IMR-90 (cell line): ENCODE results near the gene TREH. TPM values are rescaled to one million over a fixed set of nuclear protein-coding genes. Genes with fewer than 3 reads are reported as not detected.

Source experiments
- ATAC-seq: fragments of 200-7000 bp; cut with Tn5 transposase; 2 replicates; pipeline ENCODE4 v1.9.1; 2020; ENCODE audit warnings: low read depth, mild to moderate bottlenecking, moderate library complexity
- BruUV-seq: library from RNA; stranded (reverse); fragments of 400-500 nt; replicated peaks from 2 replicates; lab custom pipeline; 2021; lab: Mats Ljungman, UMichigan
- CTCF ChIA-PET: fragments of 300-600 bp; formaldehyde crosslinking; extraction: SDS; loops from one replicate; lab custom pipeline; 2021; ENCODE audit warnings: antibody characterized with exemption; lab: Yijun Ruan, JAX
- POLR2A ChIA-PET: fragments of 300-600 bp; sonication (Branson Sonifier 250); formaldehyde crosslinking; loops from one replicate; lab custom pipeline; 2022; ENCODE audit warnings: antibody characterized with exemption; ENCODE audit not compliant: unreplicated experiment; lab: Charles Lee
- DNase-seq: peaks from one replicate; pipeline ENCODE4 v3.0.0; 2013
- H2AFZ ChIP-seq: replicated peaks from 2 replicates; pipeline ENCODE3; 2013; ENCODE audit warnings: low read length, mild to moderate bottlenecking; ENCODE audit not compliant: poor library complexity
- H2AK5ac ChIP-seq: 2 replicates; pipeline ENCODE4 v1.6.1; 2013; ENCODE audit warnings: low read depth, low read length, inconsistent platforms
- H2AK9ac ChIP-seq: replicated peaks from 2 replicates; pipeline ENCODE3; 2013; ENCODE audit warnings: mild to moderate bottlenecking, low read depth, low read length, moderate library complexity; ENCODE audit not compliant: poor library complexity
- H2BK120ac ChIP-seq: 2 replicates; pipeline ENCODE4 v1.6.1; 2013; ENCODE audit warnings: low read depth, low read length, inconsistent platforms
- H2BK15ac ChIP-seq: 3 replicates; pipeline ENCODE4 v1.6.1; 2013; ENCODE audit warnings: low read depth, low read length, inconsistent platforms
- H2BK20ac ChIP-seq: 2 replicates; pipeline ENCODE4 v1.6.1; 2013; ENCODE audit warnings: low read depth, mild to moderate bottlenecking, inconsistent platforms, low read length, moderate library complexity
- H2BK5ac ChIP-seq: 2 replicates; pipeline ENCODE4 v1.6.1; 2013; ENCODE audit warnings: mild to moderate bottlenecking, low read depth, low read length, inconsistent platforms; ENCODE audit not compliant: poor library complexity, severe bottlenecking
- H3K14ac ChIP-seq: replicated peaks from 2 replicates; pipeline ENCODE4 v1.6.1; 2013; ENCODE audit warnings: low read depth, low read length, inconsistent platforms
- H3K18ac ChIP-seq: 2 replicates; pipeline ENCODE4 v1.6.1; 2013; ENCODE audit warnings: low read depth, low read length, control low read depth
- H3K23ac ChIP-seq: 2 replicates; pipeline ENCODE4 v1.6.1; 2013; ENCODE audit warnings: low read depth, low read length, inconsistent platforms
- H3K27ac ChIP-seq: 2 replicates; pipeline ENCODE4 v1.5.1; 2013; ENCODE audit warnings: mild to moderate bottlenecking, control low read depth, low read length; ENCODE audit not compliant: insufficient read depth
- H3K27me3 ChIP-seq: 2 replicates; pipeline ENCODE4 v1.6.1; 2013; ENCODE audit warnings: low read length; ENCODE audit not compliant: control insufficient read depth, insufficient read depth
- H3K36me3 ChIP-seq: 2 replicates; pipeline ENCODE4 v1.6.1; 2013; ENCODE audit warnings: low read length, mixed read lengths; ENCODE audit not compliant: control insufficient read depth, insufficient read depth
- H3K4ac ChIP-seq: 2 replicates; pipeline ENCODE4 v1.6.1; 2013; ENCODE audit warnings: low read depth, low read length, inconsistent platforms
- H3K4me1 ChIP-seq: 2 replicates; pipeline ENCODE4 v1.6.1; 2013; ENCODE audit warnings: low read length, mixed read lengths; ENCODE audit not compliant: control insufficient read depth, insufficient read depth
- H3K4me2 ChIP-seq: 2 replicates; pipeline ENCODE4 v1.6.1; 2013; ENCODE audit warnings: low read depth, mild to moderate bottlenecking, control low read depth, low read length, moderate library complexity
- H3K4me3 ChIP-seq: 2 replicates; pipeline ENCODE4 v1.5.1; 2013; ENCODE audit warnings: low read depth, mild to moderate bottlenecking, control low read depth, low read length, moderate library complexity; ENCODE audit not compliant: insufficient read depth
- H3K56ac ChIP-seq: 2 replicates; pipeline ENCODE4 v1.6.1; 2013; ENCODE audit warnings: low read length, inconsistent platforms; ENCODE audit not compliant: insufficient read depth; ENCODE audit errors: extremely low read depth
- H3K79me1 ChIP-seq, 2 experiments: 2 replicates each; pipeline ENCODE4 v1.6.1; 2013; ENCODE audit warnings: low read length in 2 of 2, inconsistent platforms in 1 of 2, low read depth in 1 of 2
- H3K9ac ChIP-seq: 2 replicates; pipeline ENCODE4 v1.6.1; 2013; ENCODE audit warnings: low read depth, low read length, control low read depth
- H3K9me1 ChIP-seq: 2 replicates; pipeline ENCODE4 v1.6.1; 2013; ENCODE audit warnings: low read length, inconsistent platforms; ENCODE audit not compliant: insufficient read depth
- H3K9me3 ChIP-seq: 2 replicates; pipeline ENCODE4 v1.6.1; 2013; ENCODE audit warnings: low read length; ENCODE audit not compliant: control insufficient read depth, insufficient read depth
- H4K20me1 ChIP-seq: 2 replicates; pipeline ENCODE4 v1.6.1; 2013; ENCODE audit warnings: low read length, inconsistent platforms; ENCODE audit not compliant: insufficient read depth
- H4K5ac ChIP-seq: 2 replicates; pipeline ENCODE4 v1.6.1; 2013; ENCODE audit warnings: mild to moderate bottlenecking, low read depth, low read length, control low read depth
- H4K8ac ChIP-seq, 2 experiments: 2 replicates each; pipeline ENCODE4 v1.6.1; 2013; ENCODE audit warnings: low read depth in 2 of 2, low read length in 2 of 2, control low read depth in 1 of 2, inconsistent platforms in 1 of 2
- H4K91ac ChIP-seq: 2 replicates; pipeline ENCODE4 v1.6.1; 2013; ENCODE audit warnings: low read depth, low read length, inconsistent platforms; ENCODE audit not compliant: insufficient read depth
- CHD1 ChIP-seq: IDR thresholded peaks from 2 replicates; pipeline ENCODE4 v1.6.1; 2012; ENCODE audit warnings: low read depth, low read length, improper control_type of control experiment
- CTCF ChIP-seq: conservative IDR thresholded peaks from 2 replicates; pipeline ENCODE4 v1.5.1; 2012; ENCODE audit warnings: mild to moderate bottlenecking, low read depth, low read length, improper control_type of control experiment
- MAFK ChIP-seq: IDR thresholded peaks from 2 replicates; pipeline ENCODE4 v1.6.1; 2012; ENCODE audit warnings: low read depth, low read length, improper control_type of control experiment
- POLR2A ChIP-seq: IDR thresholded peaks from 2 replicates; pipeline ENCODE4 v1.6.1; 2012; ENCODE audit warnings: mild to moderate bottlenecking, low read depth, low read length
- RAD21 ChIP-seq: IDR thresholded peaks from 2 replicates; pipeline ENCODE4 v1.6.1; 2012; ENCODE audit warnings: low read length, improper control_type of control experiment
- RCOR1 ChIP-seq: IDR thresholded peaks from 2 replicates; pipeline ENCODE4 v1.6.1; 2012; ENCODE audit warnings: mild to moderate bottlenecking, low read length, improper control_type of control experiment; ENCODE audit not compliant: insufficient replicate concordance
- WGBS, 2 experiments: methylation state at CpG; one replicate each; pipeline versions ENCODE4 v1.1.5 to v1.1.7; 2013; ENCODE audit warnings: missing lambda C conversion rate in 2 of 2; ENCODE audit not compliant: insufficient read length in 1 of 2; ENCODE audit errors: extremely low coverage in 2 of 2; 5-methylcytosine and 5-hydroxymethylcytosine counted together
- dilution Hi-C: fragments of 300-500 bp; cut with HindIII; formaldehyde crosslinking; loops from one replicate; pipeline ENCODE4 v1.14.3; 2018; ENCODE audit warnings: low sequenced_read_pairs; ENCODE audit not compliant: unreplicated experiment
- in situ Hi-C: fragments of 300-500 bp; cut with MboI; formaldehyde crosslinking; loops from 3 replicates; pipeline ENCODE4 v1.14.3; 2019; ENCODE audit warnings: low sequenced_read_pairs, inconsistent platforms, mixed read lengths
- intact Hi-C: fragments of 100-400 bp; cut with micrococcal nuclease; formaldehyde crosslinking; loops from 2 replicates; pipeline ENCODE4 v1.10.0; 2022
- polyA plus RNA-seq, 3 experiments: library from polyadenylated mRNA; depleted of rRNA; stranded (reverse); fragments of >200 nt; gene quantifications; 2 replicates each; pipeline ENCODE4 v1.2.3, GENCODE V29; 2012; ENCODE audit warnings: low replicate concordance in 1 of 3
- total RNA-seq: library from RNA; depleted of rRNA; stranded (reverse); fragments of >200 nt; gene quantifications from 2 replicates; pipeline ENCODE4 v1.2.3, GENCODE V29; 2012

The TREH gene
- total and polyA plus RNA-seq, 2 of the 4 experiments (the other 2 are of a cell fraction): not detected

DNA sequence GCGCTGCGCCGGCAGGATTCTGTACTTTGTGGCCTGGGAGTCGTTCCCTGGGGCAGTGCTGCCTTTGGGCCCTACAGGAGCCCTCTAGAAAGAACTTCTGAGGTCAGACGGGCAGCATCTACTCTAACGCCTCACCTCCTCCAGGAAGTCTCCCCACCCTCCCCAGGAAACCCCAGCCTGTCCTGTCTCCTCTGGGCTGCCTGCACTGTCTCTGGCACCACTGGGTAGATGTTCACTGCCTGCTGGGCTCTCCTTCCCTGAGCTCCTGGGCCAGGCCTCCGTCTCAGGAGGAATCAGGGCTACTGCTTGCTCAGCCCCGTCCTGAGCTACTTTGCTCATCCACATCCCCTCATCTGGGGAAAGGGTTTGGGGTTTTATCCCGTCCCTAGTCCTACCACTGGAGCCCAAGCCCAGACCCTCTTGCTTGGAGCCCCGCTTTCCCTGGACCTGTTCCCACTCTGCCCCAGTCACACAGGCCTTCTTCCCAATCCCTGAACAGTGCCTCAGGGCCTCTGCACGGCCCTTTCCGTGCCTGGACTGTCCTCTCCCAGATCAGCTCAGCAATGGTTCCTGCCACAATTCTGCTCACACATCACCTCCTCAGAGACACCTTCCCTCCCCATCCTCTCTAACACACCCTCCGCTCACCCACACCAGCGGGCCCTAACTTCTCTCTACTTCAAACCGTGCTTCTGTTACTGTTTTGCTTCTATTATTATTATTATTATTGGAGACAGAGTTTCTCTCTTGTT lies 11.3 kb upstream of the TREH start:
- Histone ChIP-seq H3K14ac (no peak overlapping the region; the same call in 1 of the 2 replicates), H2BK120ac (peak overlapping the region; percentile 91; the same call in 1 of the 2 replicates), H3K4ac (no peak overlapping the region), H3K79me1 (no peaks in the 10 kb centered on the region), H3K27ac (no peak overlapping the region), H3K4me3 (no peak overlapping the region), H3K9me3 (no peaks in the 10 kb centered on the region), H2AK5ac (peak overlapping the region; percentile 28), H4K20me1 (no peaks in the 10 kb centered on the region), H2BK5ac (no peak overlapping the region), H3K4me2 (no peak overlapping the region), H4K91ac (no peak overlapping the region; the same call in 1 of the 2 replicates), H2AFZ (peak overlapping the region; percentile 99), H2BK15ac (no peak overlapping the region), H3K36me3 (no peaks in the 10 kb centered on the region), H2AK9ac (peak overlapping the region; percentile 89), H3K27me3 (peaks cover 2% of the 10 kb centered on the region; the same call in 1 of the 2 replicates), H4K8ac (no peak overlapping the region), H3K18ac (no peak overlapping the region), H4K5ac (no peak overlapping the region), H3K23ac (no peak overlapping the region), H3K9me1 (peaks cover 8% of the 10 kb centered on the region; the same call in 1 of the 2 replicates), H3K4me1 (peaks cover 14% of the 10 kb centered on the region), H3K9ac (no peak overlapping the region), H3K56ac (no peak overlapping the region), H2BK20ac (no peak overlapping the region)
- in situ Hi-C loops: loop anchor here (5.0 kb wide), 1 partner anchor 267 kb away; the partner anchor contains the start of gene UPK2
- WGBS, 2 experiments: 90% methylated on average over 3 of the region's 15 CpGs; no CpG with 5 or more reads in 1 of the 2 experiments
- dilution Hi-C loops: no loop called here
- BruUV-seq: no TSS peak
- ATAC-seq: no peak
- TF ChIP-seq POLR2A (no peak), RCOR1 (no peak), CTCF (no peak), MAFK (no peak), RAD21 (no peak), CHD1 (no peak)
- ChIA-PET CTCF (interaction anchor here (0.8 to 1.9 kb wide), 11 partner anchors 9 to 274 kb away, joined by 3 to 10 read pairs (median 5); partner anchors contain the start of gene UPK2), POLR2A (no interaction called here)
- no peak for DNase-seq
- intact Hi-C loops: loop anchor here (1.0 to 2.0 kb wide), 3 partner anchors 58 to 266 kb away; partner anchors contain the start of gene UPK2
